PC-9 (cell line): ENCODE data around the gene AUTS2. TPM values are rescaled to one million over a fixed set of nuclear protein-coding genes. Genes with fewer than 3 reads are reported as not detected.

Experiments used
- BruUV-seq: library from RNA; stranded (reverse); fragments of 400-500 nt; replicated peaks from 2 replicates; lab custom pipeline; 2021; lab: Mats Ljungman, UMichigan
- CTCF ChIA-PET: fragments of 300-600 bp; sonication (Branson Sonifier 250); formaldehyde crosslinking; loops from one replicate; lab custom pipeline; 2022; ENCODE audit warnings: antibody characterized with exemption; lab: Charles Lee
- POLR2A ChIA-PET: fragments of 300-600 bp; sonication (Branson Sonifier 250); formaldehyde crosslinking; loops from one replicate; lab custom pipeline; 2022; ENCODE audit warnings: antibody characterized with exemption; ENCODE audit not compliant: unreplicated experiment; lab: Charles Lee
- DNase-seq, 2 experiments: peaks; one replicate each; pipeline versions ENCODE4 v3.0.0 to v3.0.0-alpha.2; 2015 to 2022; ENCODE audit warnings: mixed read lengths in 1 of 2
- H2AFZ ChIP-seq: fragments of 200-600 bp; sonication (generic); 2 replicates; pipeline ENCODE4 v1.8.1; 2017; ENCODE audit warnings: antibody characterized with exemption
- H3F3A ChIP-seq: fragments of 200-600 bp; sonication (generic); 2 replicates; pipeline ENCODE4 v1.8.1; 2017; ENCODE audit warnings: antibody characterized with exemption, mild to moderate bottlenecking, low read depth; ENCODE audit not compliant: insufficient read depth
- H3K27ac ChIP-seq: fragments of 200-600 bp; sonication (generic); 2 replicates; pipeline ENCODE4 v1.6.1; 2016; ENCODE audit warnings: mixed run types
- H3K27me3 ChIP-seq: fragments of 200-600 bp; sonication (generic); 2 replicates; pipeline ENCODE4 v1.6.1; 2016; ENCODE audit warnings: low read depth, mixed run types; ENCODE audit not compliant: insufficient read depth
- H3K36me3 ChIP-seq: fragments of 200-600 bp; sonication (generic); 2 replicates; pipeline ENCODE4 v1.6.1; 2016; ENCODE audit warnings: low read depth, mixed run types
- H3K4me1 ChIP-seq: fragments of 200-600 bp; sonication (generic); replicated peaks from 2 replicates; pipeline ENCODE4 v1.6.1; 2016; ENCODE audit warnings: mixed run types; ENCODE audit not compliant: insufficient read depth
- H3K4me2 ChIP-seq: fragments of 200-600 bp; sonication (generic); 2 replicates; pipeline ENCODE4 v1.6.1; 2017; ENCODE audit warnings: mixed run types
- H3K4me3 ChIP-seq: fragments of 200-600 bp; sonication (generic); 2 replicates; pipeline ENCODE4 v1.6.1; 2016; ENCODE audit warnings: mixed run types
- H3K79me2 ChIP-seq: fragments of 200-600 bp; sonication (generic); 2 replicates; pipeline ENCODE4 v1.6.1; 2017; ENCODE audit warnings: low read depth, mixed run types
- H3K9me2 ChIP-seq: fragments of 200-600 bp; sonication (generic); 2 replicates; pipeline ENCODE4 v1.8.1; 2017; ENCODE audit warnings: mild to moderate bottlenecking; ENCODE audit not compliant: insufficient read depth
- H3K9me3 ChIP-seq: fragments of 200-600 bp; sonication (generic); 2 replicates; pipeline ENCODE4 v1.8.1; 2016; ENCODE audit warnings: low read depth; ENCODE audit not compliant: insufficient read depth
- H4K20me1 ChIP-seq: fragments of 200-600 bp; sonication (generic); 2 replicates; pipeline ENCODE4 v1.8.1; 2017; ENCODE audit not compliant: insufficient read depth
- EZH2 ChIP-seq: fragments of 200-600 bp; sonication (generic); IDR thresholded peaks from 2 replicates; pipeline ENCODE4 v1.8.0; 2017; ENCODE audit warnings: antibody characterized with exemption, low read depth
- intact Hi-C: fragments of 100-400 bp; cut with micrococcal nuclease; formaldehyde crosslinking; loops from one replicate; pipeline ENCODE4 v1.10.0; 2022; ENCODE audit not compliant: unreplicated experiment
- total RNA-seq: library from RNA; stranded (reverse); gene quantifications from 2 replicates; pipeline ENCODE4 v1.2.3, GENCODE V29; 2021
- TF ChIP-seq, protein P1 (sequence below): fragments of 200-600 bp; sonication (generic); conservative IDR thresholded peaks from 2 replicates; pipeline ENCODE4 v1.6.1; 2017; ENCODE audit warnings: mixed run types, antibody characterized with exemption, mild to moderate bottlenecking, moderate library complexity

AUTS2 gene
- total RNA-seq, 1 experiment from 2014 or later: not detected

DNA sequence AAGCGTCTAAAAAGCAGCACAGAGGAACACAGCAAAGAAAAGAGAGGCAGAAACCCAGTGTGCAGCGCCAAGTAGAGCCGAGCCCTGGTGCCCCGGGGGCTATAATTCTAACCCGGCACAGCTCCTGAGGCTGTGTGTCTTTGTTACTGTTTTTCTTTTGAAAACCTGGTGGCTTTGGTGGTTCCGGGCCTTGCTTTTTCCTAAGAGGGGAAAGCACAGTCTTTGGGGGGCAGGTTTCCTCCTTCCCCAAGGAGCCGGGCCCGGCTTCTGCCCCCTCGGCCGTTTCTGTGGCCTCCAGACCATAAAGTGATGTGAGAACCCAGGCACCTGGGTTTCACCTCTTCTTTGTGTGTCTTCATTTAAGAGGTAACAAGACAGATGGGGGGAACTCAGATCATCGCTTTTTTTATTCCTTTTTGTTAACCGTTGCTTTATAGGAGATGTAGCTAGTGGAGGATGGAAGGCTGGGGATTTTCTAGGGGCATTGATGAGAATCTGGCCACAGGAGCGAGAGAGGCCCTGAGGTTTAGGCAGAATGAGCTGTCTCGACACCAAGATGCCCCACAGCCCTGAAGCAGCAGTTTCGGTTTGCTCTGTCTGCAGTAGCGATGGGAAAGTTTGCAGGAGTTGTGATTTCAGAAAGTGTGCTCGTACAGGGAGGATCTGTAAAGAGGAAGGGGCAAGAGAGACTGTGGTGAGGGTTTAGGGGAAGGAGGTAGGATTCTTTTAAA, 1165.9 kb downstream of the AUTS2 start:
- no TSS peak for BruUV-seq
- CTCF ChIA-PET: interaction anchor here (0.6 kb wide), 1 partner anchor 1662 kb away, joined by 3 read pairs; no protein-coding TSS in a partner anchor
- Histone ChIP-seq H3F3A (no peaks in the 10 kb centered on the region), H4K20me1 (no peaks in the 10 kb centered on the region), H3K27ac (no peak overlapping the region), H3K4me3 (no peak overlapping the region), H3K4me2 (peak overlapping the region; percentile 34; the same call in 1 of the 2 replicates), H3K9me2 (no peaks in the 10 kb centered on the region), H3K36me3 (no peaks in the 10 kb centered on the region), H3K9me3 (no peaks in the 10 kb centered on the region), H3K4me1 (no peaks in the 10 kb centered on the region), H3K27me3 (peaks cover 73% of the 10 kb centered on the region), H3K79me2 (no peaks in the 10 kb centered on the region), H2AFZ (no peak overlapping the region)
- DNase-seq: no peak
- intact Hi-C loops: no loop called here
- TF ChIP-seq, protein P1, sequence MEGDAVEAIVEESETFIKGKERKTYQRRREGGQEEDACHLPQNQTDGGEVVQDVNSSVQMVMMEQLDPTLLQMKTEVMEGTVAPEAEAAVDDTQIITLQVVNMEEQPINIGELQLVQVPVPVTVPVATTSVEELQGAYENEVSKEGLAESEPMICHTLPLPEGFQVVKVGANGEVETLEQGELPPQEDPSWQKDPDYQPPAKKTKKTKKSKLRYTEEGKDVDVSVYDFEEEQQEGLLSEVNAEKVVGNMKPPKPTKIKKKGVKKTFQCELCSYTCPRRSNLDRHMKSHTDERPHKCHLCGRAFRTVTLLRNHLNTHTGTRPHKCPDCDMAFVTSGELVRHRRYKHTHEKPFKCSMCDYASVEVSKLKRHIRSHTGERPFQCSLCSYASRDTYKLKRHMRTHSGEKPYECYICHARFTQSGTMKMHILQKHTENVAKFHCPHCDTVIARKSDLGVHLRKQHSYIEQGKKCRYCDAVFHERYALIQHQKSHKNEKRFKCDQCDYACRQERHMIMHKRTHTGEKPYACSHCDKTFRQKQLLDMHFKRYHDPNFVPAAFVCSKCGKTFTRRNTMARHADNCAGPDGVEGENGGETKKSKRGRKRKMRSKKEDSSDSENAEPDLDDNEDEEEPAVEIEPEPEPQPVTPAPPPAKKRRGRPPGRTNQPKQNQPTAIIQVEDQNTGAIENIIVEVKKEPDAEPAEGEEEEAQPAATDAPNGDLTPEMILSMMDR: no peak
- TF ChIP-seq EZH2: no peak
- POLR2A ChIA-PET: no interaction called here

DNA sequence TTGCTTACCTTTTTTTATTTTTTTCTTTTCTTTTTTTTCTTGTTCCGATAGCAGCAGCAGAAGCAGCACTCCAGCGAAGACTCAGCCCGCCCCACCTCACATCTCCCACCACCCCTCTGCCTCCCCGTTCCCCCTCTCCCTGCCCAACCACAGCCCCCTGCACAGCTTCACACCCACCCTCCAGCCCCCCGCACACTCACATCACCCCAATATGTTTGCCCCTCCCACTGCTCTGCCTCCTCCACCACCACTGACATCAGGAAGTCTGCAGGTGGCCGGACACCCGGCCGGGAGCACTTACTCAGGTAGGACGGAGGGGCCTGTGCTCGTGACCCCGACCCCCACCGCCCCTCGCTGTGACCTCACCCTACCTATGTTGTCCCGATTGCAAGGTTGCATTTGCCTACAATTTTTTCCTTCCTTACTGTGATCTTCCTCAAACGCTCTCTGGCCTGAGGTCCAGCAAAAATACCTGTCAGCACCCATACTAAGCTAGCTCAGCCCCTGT, 1166.5 kb downstream of the AUTS2 start:
- TF ChIP-seq, protein P1: no peak
- no peak for TF ChIP-seq EZH2

DNA sequence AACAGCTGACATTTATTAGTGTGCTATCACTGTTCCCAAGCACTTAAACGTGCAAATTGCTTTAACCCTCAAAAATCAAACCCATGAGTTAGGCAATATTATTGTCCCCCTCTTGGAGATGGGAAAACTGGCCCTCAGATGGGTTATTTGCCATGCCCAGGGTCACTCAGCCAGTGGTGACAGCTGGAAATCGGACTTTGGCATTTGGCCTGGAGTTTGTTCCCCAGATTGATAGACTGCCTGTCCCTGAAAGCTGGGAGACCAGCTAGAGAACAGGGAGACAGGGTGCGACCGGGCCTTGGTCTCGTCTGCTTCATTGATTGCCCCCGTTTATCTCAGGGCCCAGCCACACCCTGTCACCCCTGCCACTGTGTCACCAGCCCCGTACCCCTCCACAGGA, 1167.4 kb downstream of the AUTS2 start:
- Histone ChIP-seq H3K4me3 (no peak overlapping the region), H3K9me3 (no peaks in the 10 kb centered on the region), H3F3A (no peaks in the 10 kb centered on the region), H3K27me3 (peaks cover 71% of the 10 kb centered on the region), H3K9me2 (no peaks in the 10 kb centered on the region), H3K36me3 (no peaks in the 10 kb centered on the region), H3K27ac (no peak overlapping the region), H4K20me1 (no peaks in the 10 kb centered on the region), H3K4me2 (no peak overlapping the region), H2AFZ (no peak overlapping the region), H3K4me1 (no peaks in the 10 kb centered on the region), H3K79me2 (no peaks in the 10 kb centered on the region)
- CTCF ChIA-PET: no interaction called here
- POLR2A ChIA-PET: no interaction called here
- no peak for DNase-seq
- TF ChIP-seq, protein P1: no peak
- TF ChIP-seq EZH2: no peak
- intact Hi-C loops: no loop called here
- BruUV-seq: no TSS peak

More for the DNA sequence above, 1166.5 kb downstream of the AUTS2 start:
- H3K9me2 ChIP-seq: no peaks in the 10 kb centered on the region
- no peaks in the 10 kb centered on the region for H4K20me1 ChIP-seq
- no peaks in the 10 kb centered on the region for H3K79me2 ChIP-seq
- H2AFZ ChIP-seq: no peak overlapping the region
- no peaks in the 10 kb centered on the region for H3K4me1 ChIP-seq
- H3K27me3 ChIP-seq: peaks cover 69% of the 10 kb centered on the region
- intact Hi-C loops: no loop called here
- H3K4me3 ChIP-seq: no peak overlapping the region
- no peak overlapping the region for H3K27ac ChIP-seq
- DNase-seq: no peak
- ChIA-PET CTCF (interaction anchor here (0.6 kb wide), 1 partner anchor 1661 kb away, joined by 3 read pairs; no protein-coding TSS in a partner anchor), POLR2A (no interaction called here)
- no TSS peak for BruUV-seq
- H3K36me3 ChIP-seq: no peaks in the 10 kb centered on the region
- peak overlapping the region; percentile 34; the same call in 1 of the 2 replicates for H3K4me2 ChIP-seq
- H3K9me3 ChIP-seq: no peaks in the 10 kb centered on the region
- H3F3A ChIP-seq: no peaks in the 10 kb centered on the region
